Endothelial cell of umbilical vein (primary cell): Measurements from ENCODE around the gene ARHGEF17. TPM values are rescaled to one million over a fixed set of nuclear protein-coding genes. Genes with fewer than 3 reads are reported as not detected.

Experiments used
- BruUV-seq: library from RNA; stranded (reverse); fragments of 400-500 nt; replicated peaks from 2 replicates; lab custom pipeline; 2021; lab: Mats Ljungman, UMichigan
- CTCF ChIA-PET: fragments of 300-600, 350-600 bp; sonication (Branson Sonifier 250); formaldehyde crosslinking; loops from one replicate; lab custom pipeline; 2021; ENCODE audit warnings: antibody characterized with exemption, inconsistent platforms; lab: Charles Lee
- POLR2A ChIA-PET: fragments of 300-600, 350-600 bp; sonication (Branson Sonifier 250); formaldehyde crosslinking; loops from one replicate; lab custom pipeline; 2021; ENCODE audit warnings: antibody characterized with exemption, inconsistent platforms; lab: Charles Lee
- DNase-seq: peaks from one replicate; pipeline ENCODE4 v3.0.0-alpha.2; 2011; ENCODE audit warnings: low read depth, low spot score
- FAIRE-seq: peaks from 2 replicates; lab custom pipeline; 2011; peaks lifted over from hg19 to GRCh38; lab: Jason Lieb, UNC
- H2AFZ ChIP-seq: 2 replicates; pipeline ENCODE4 v1.6.0; 2012; ENCODE audit warnings: low read depth, low read length, control low read depth, inconsistent platforms
- H3K27ac ChIP-seq: 2 replicates; pipeline ENCODE4 v1.5.1; 2011; ENCODE audit warnings: low read depth, mild to moderate bottlenecking, control low read depth, low read length, moderate library complexity; ENCODE audit not compliant: insufficient read depth
- H3K27me3 ChIP-seq, 2 experiments: 2 replicates each; pipeline versions ENCODE4 v1.6.0 to v1.6.1; 2011; ENCODE audit warnings: low read length in 2 of 2, mixed read lengths in 1 of 2; ENCODE audit not compliant: control insufficient read depth in 2 of 2, insufficient read depth in 2 of 2
- H3K36me3 ChIP-seq, 2 experiments: 2 replicates in 1 of 2; 3 replicates in 1 of 2; pipeline ENCODE4 v1.5.1; 2011; ENCODE audit warnings: low read length in 2 of 2, mild to moderate bottlenecking in 1 of 2, moderate library complexity in 1 of 2; ENCODE audit not compliant: control insufficient read depth in 2 of 2, insufficient read depth in 2 of 2; ENCODE audit errors: extremely low read depth in 1 of 2
- H3K4me1 ChIP-seq: 3 replicates; pipeline ENCODE4 v1.5.1; 2011; ENCODE audit warnings: mild to moderate bottlenecking, low read length; ENCODE audit not compliant: control insufficient read depth, insufficient read depth; ENCODE audit errors: extremely low read depth
- H3K4me2 ChIP-seq: 2 replicates; pipeline ENCODE4 v1.6.1; 2011; ENCODE audit warnings: low read length, control low read depth, mixed read lengths; ENCODE audit not compliant: insufficient read depth
- H3K4me3 ChIP-seq, 3 experiments: fragments of 200-600 bp in 1 of 3; sonication (generic), shearing (Covaris generic) in 1 of 3; replicated peaks in 1 of 3; 2 replicates each; pipeline ENCODE4 v1.5.1; 2011 to 2016; ENCODE audit warnings: control low read depth in 3 of 3, low read length in 3 of 3, mild to moderate bottlenecking in 2 of 3, inconsistent platforms in 1 of 3, low read depth in 1 of 3, moderate library complexity in 1 of 3; ENCODE audit not compliant: insufficient read depth in 1 of 3
- H3K79me2 ChIP-seq: 2 replicates; pipeline ENCODE4 v1.6.0; 2012; ENCODE audit warnings: low read length, inconsistent platforms; ENCODE audit not compliant: control insufficient read depth, insufficient read depth
- H3K9ac ChIP-seq: replicated peaks from 2 replicates; pipeline ENCODE3; 2011; ENCODE audit warnings: low read length, control low read depth; ENCODE audit not compliant: insufficient read depth; ENCODE audit errors: extremely low read depth
- H3K9me1 ChIP-seq: replicated peaks from 3 replicates; pipeline ENCODE4 v1.6.0; 2011; ENCODE audit warnings: mild to moderate bottlenecking, low read length; ENCODE audit not compliant: control insufficient read depth, insufficient read depth; ENCODE audit errors: extremely low read depth
- H3K9me3 ChIP-seq: replicated peaks from 2 replicates; pipeline ENCODE4 v1.5.1; 2012; ENCODE audit warnings: low read length, inconsistent platforms; ENCODE audit not compliant: control insufficient read depth, insufficient read depth
- H4K20me1 ChIP-seq: replicated peaks from 2 replicates; pipeline ENCODE3; 2011; ENCODE audit warnings: mild to moderate bottlenecking, low read length; ENCODE audit not compliant: control insufficient read depth, insufficient read depth; ENCODE audit errors: extremely low read depth
- EZH2 ChIP-seq: IDR thresholded peaks from 2 replicates; pipeline ENCODE4 v1.6.1; 2012; ENCODE audit warnings: borderline replicate concordance, low read depth, mild to moderate bottlenecking, moderate library complexity, low read length, inconsistent platforms; ENCODE audit not compliant: severe bottlenecking
- FOS ChIP-seq: IDR thresholded peaks from 2 replicates; pipeline ENCODE4 v1.6.1; 2011; ENCODE audit warnings: mild to moderate bottlenecking, low read length, moderate library complexity, borderline replicate concordance; ENCODE audit not compliant: insufficient read depth
- GATA2 ChIP-seq: IDR thresholded peaks from 2 replicates; pipeline ENCODE4 v1.7.0; 2011; ENCODE audit warnings: low read depth, mild to moderate bottlenecking, moderate library complexity, mixed read lengths, low read length; ENCODE audit not compliant: insufficient read length, insufficient read depth
- JUN ChIP-seq: IDR thresholded peaks from 2 replicates; pipeline ENCODE4 v1.6.1; 2011; ENCODE audit warnings: borderline replicate concordance, low read depth; ENCODE audit not compliant: insufficient read length, insufficient read depth
- MAX ChIP-seq: IDR thresholded peaks from 2 replicates; pipeline ENCODE4 v1.6.1; 2011; ENCODE audit not compliant: insufficient read depth, insufficient read length
- MYC ChIP-seq: IDR thresholded peaks from one replicate; pipeline ENCODE4 v1.6.1; 2011; ENCODE audit warnings: mild to moderate bottlenecking, low read depth, low read length
- POLR2A ChIP-seq: IDR thresholded peaks from 2 replicates; pipeline ENCODE4 v1.6.1; 2012; ENCODE audit warnings: low read depth, mild to moderate bottlenecking, control low read depth, low read length
- POLR2AphosphoS5 ChIP-seq: IDR thresholded peaks from 2 replicates; pipeline ENCODE4 v1.6.1; 2012; ENCODE audit warnings: low read depth, mild to moderate bottlenecking, control low read depth, low read length, moderate library complexity; ENCODE audit not compliant: insufficient read depth
- dilution Hi-C: fragments of 300-500 bp; cut with MboI; formaldehyde crosslinking; loops from one replicate; pipeline ENCODE4 v1.15.0; 2019; ENCODE audit warnings: low sequenced_read_pairs; ENCODE audit not compliant: extremely low pct_ligation_motif_present
- intact Hi-C: fragments of 100-400 bp; cut with micrococcal nuclease; formaldehyde crosslinking; loops from one replicate; pipeline ENCODE4 v1.10.0; 2022
- polyA plus RNA-seq, 4 experiments: library from polyadenylated mRNA; depleted of rRNA in 3 of 4; stranded (reverse) in 3 of 4; unstranded in 1 of 4; fragments of >200 nt; gene quantifications; 2 replicates each; pipeline versions ENCODE4 v1.2.1 to v1.2.3, GENCODE V29; 2011 to 2012; ENCODE audit warnings: missing spikeins in 1 of 4
- total RNA-seq: library from RNA; stranded (reverse); gene quantifications from 2 replicates; pipeline ENCODE4 v1.2.3, GENCODE V29; 2021
- TF ChIP-seq, protein P1 (sequence below), 2 donors: IDR thresholded peaks; 1 replicate in 1 of 2; 2 replicates in 1 of 2; pipeline ENCODE4 v1.5.1; 2011; ENCODE audit warnings: low read length in 2 of 2, mild to moderate bottlenecking in 2 of 2, moderate library complexity in 2 of 2, control low read depth in 1 of 2, inconsistent platforms in 1 of 2, low read depth in 1 of 2; ENCODE audit not compliant: insufficient read depth in 1 of 2; ENCODE audit errors: extremely low read depth in 1 of 2

The ARHGEF17 gene
- total and polyA plus RNA-seq, 2 donors (not counting 3 experiments of a cell fraction or from before 2014, with no cell fraction given): 74.9 to 89.9 TPM

GRCh38 chr11:73285721-73286120 lies 22.4 kb upstream of the ARHGEF17 start:
- intact Hi-C loops (no loop called here), dilution Hi-C loops (no loop called here)
- H3K4me2 ChIP-seq: no peak overlapping the region
- CTCF ChIA-PET: interaction anchor here (1.0 to 1.3 kb wide), 3 partner anchors 15 to 49 kb away, joined by 3 to 5 read pairs (median 4); no protein-coding TSS in a partner anchor
- H3K9me1 ChIP-seq: no peaks in the 10 kb centered on the region
- H3K27me3 ChIP-seq: no peaks in the 10 kb centered on the region
- H4K20me1 ChIP-seq: no peaks in the 10 kb centered on the region
- H3K9ac ChIP-seq: no peak overlapping the region
- H3K9me3 ChIP-seq: no peaks in the 10 kb centered on the region
- H3K27ac ChIP-seq: no peak overlapping the region
- TF ChIP-seq EZH2 (no peak), JUN (no peak), FOS (no peak), MAX (no peak), POLR2A (no peak), MYC (no peak), POLR2AphosphoS5 (no peak), GATA2 (no peak)
- TF ChIP-seq, protein P1, sequence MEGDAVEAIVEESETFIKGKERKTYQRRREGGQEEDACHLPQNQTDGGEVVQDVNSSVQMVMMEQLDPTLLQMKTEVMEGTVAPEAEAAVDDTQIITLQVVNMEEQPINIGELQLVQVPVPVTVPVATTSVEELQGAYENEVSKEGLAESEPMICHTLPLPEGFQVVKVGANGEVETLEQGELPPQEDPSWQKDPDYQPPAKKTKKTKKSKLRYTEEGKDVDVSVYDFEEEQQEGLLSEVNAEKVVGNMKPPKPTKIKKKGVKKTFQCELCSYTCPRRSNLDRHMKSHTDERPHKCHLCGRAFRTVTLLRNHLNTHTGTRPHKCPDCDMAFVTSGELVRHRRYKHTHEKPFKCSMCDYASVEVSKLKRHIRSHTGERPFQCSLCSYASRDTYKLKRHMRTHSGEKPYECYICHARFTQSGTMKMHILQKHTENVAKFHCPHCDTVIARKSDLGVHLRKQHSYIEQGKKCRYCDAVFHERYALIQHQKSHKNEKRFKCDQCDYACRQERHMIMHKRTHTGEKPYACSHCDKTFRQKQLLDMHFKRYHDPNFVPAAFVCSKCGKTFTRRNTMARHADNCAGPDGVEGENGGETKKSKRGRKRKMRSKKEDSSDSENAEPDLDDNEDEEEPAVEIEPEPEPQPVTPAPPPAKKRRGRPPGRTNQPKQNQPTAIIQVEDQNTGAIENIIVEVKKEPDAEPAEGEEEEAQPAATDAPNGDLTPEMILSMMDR (IDR thresholded peaks at IDR 0.05; ENCODE audit: extremely low read depth in 1 of 2, insufficient read depth in 1 of 2, low read depth in 1 of 2, low read length in 2 of 2): no peak
- no peaks in the 10 kb centered on the region for H3K36me3 ChIP-seq
- no peaks in the 10 kb centered on the region for H3K79me2 ChIP-seq
- FAIRE-seq: no peak
- BruUV-seq: no TSS peak
- POLR2A ChIA-PET: no interaction called here
- H3K4me1 ChIP-seq: peaks cover 17% of the 10 kb centered on the region
- no peak overlapping the region for H3K4me3 ChIP-seq
- H2AFZ ChIP-seq: no peak overlapping the region
- DNase-seq: no peak
